GM13976 (cell line): Measurements from ENCODE around the gene REXO4.

ENCODE experiments used
- DNase-seq: peaks from one replicate; pipeline ENCODE4 v3.0.0; 2012; ENCODE audit warnings: low spot score
- CTCF ChIP-seq: IDR thresholded peaks from 2 replicates; pipeline ENCODE4 v1.5.1; 2012; ENCODE audit warnings: borderline replicate concordance, mild to moderate bottlenecking; ENCODE audit not compliant: insufficient read depth; ENCODE audit errors: extremely low read depth, missing control alignments, control extremely low read depth
- in situ Hi-C: fragments of 300-500 bp; cut with MboI; formaldehyde crosslinking; loops from one replicate; pipeline ENCODE4 v1.12.0; 2022; ENCODE audit warnings: low sequenced_read_pairs, mixed read lengths, inconsistent platforms; ENCODE audit not compliant: unreplicated experiment

REXO4 gene

GRCh38 chr9:133390713-133391112 is 27.1 kb downstream of the REXO4 start:
- no peak for TF ChIP-seq CTCF
- DNase-seq = no peak
- in situ Hi-C loops = no loop called here

- TF ChIP-seq CTCF = no peak
- in situ Hi-C loops = no loop called here
- DNase-seq = no peak
Measured at GRCh38 chr9:133389562-133389961, 28.2 kb downstream of the REXO4 start.

GRCh38 chr9:133389025-133389557 is 28.7 kb downstream of the REXO4 start:
- TF ChIP-seq CTCF = no peak
- no peak for DNase-seq
- in situ Hi-C loops = no loop called here

GRCh38 chr9:133387680-133388079 is 30.1 kb downstream of the REXO4 start:
- in situ Hi-C loops = no loop called here
- no peak for TF ChIP-seq CTCF
- no peak for DNase-seq

- DNase-seq = no peak
- no peak for TF ChIP-seq CTCF
- in situ Hi-C loops = no loop called here
Measured at GRCh38 chr9:133386338-133386737, 31.5 kb downstream of the REXO4 start.

- no peak for TF ChIP-seq CTCF
- no peak for DNase-seq
- in situ Hi-C loops = no loop called here
Measured at GRCh38 chr9:133385452-133385851, 32.4 kb downstream of the REXO4 start.
